ENCODE results near the gene PLAC9. TPM values are rescaled to one million over a fixed set of nuclear protein-coding genes. Genes with fewer than 3 reads are reported as not detected.

Gene PLAC9
- total and polyA plus RNA-seq, 8 donors, result 0.63 to 14.6 (median 3.0) TPM

DNA sequence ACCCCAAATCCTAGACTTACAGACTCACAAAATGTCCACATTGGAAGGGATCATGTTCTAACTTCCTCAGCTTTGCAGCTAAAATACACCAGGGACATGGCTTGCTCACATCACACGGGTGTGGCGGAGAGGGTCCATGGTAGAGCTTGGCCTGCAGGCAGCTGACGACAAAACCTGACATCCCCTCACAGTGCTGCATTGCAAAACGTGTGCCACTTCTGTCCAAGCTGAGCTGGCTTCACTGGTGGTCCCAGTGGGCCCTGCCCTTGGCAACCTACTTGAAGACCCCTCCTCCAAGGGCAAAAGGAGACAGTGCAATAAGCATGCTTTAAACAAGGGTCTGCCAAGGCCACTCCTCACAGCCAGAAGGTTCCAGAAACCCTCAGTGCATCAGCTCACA lies 50.9 kb downstream of the PLAC9 start:
- no peaks in the 10 kb centered on the region for H3K27me3 ChIP-seq
- TF ChIP-seq CTCF (IDR thresholded peaks at IDR 0.05), result no peak
- H3K27ac ChIP-seq, result no peak overlapping the region
- FAIRE-seq (no peak), ATAC-seq (no peak), DNase-seq (no peak)
- 77 to 86% methylated on average over 4 of the region's 4 CpGs for WGBS, 2 donors
- no peaks in the 10 kb centered on the region for H3K36me3 ChIP-seq
- H3K9me3 ChIP-seq, result no peaks in the 10 kb centered on the region
- peaks cover 0 to 28% (median 11%) of the 10 kb centered on the region in 3 donors for H3K4me1 ChIP-seq
- no peak overlapping the region for H3K4me3 ChIP-seq
- intact Hi-C loops (cut with DNase I), result no loop called here

DNA sequence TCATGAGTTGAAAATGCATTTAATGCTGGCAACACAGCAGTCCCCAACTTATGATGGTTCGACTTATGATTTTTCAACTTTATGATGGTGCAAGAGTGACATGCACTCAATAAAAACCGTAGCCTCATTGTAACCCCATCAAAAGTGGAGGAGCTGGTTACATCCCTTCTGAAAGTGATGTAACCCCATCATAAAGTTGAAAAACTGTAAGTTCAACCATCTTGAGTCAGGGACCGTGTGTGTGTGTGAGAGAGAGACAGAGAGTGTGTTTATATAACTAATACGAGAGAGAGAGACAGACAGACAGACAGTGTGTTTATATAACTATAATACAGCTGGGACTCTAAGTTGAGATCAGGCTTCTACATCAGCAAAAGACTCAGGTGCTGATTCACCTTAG lies 51.8 kb downstream of the PLAC9 start:
- Histone ChIP-seq H3K9me3 (no peaks in the 10 kb centered on the region), H3K27ac (no peak overlapping the region), H3K27me3 (no peaks in the 10 kb centered on the region), H3K4me1 (peaks cover 0 to 34% (median 11%) of the 10 kb centered on the region in 3 donors), H3K4me3 (no peak overlapping the region), H3K36me3 (no peaks in the 10 kb centered on the region)
- WGBS, 2 donors, result 55 to 58% methylated on average over 4 of the region's 4 CpGs
- intact Hi-C loops (cut with DNase I), result no loop called here
- TF ChIP-seq CTCF (IDR thresholded peaks at IDR 0.05), result no peak
- DNase-seq (no peak), ATAC-seq (no peak), FAIRE-seq (no peak)

DNA sequence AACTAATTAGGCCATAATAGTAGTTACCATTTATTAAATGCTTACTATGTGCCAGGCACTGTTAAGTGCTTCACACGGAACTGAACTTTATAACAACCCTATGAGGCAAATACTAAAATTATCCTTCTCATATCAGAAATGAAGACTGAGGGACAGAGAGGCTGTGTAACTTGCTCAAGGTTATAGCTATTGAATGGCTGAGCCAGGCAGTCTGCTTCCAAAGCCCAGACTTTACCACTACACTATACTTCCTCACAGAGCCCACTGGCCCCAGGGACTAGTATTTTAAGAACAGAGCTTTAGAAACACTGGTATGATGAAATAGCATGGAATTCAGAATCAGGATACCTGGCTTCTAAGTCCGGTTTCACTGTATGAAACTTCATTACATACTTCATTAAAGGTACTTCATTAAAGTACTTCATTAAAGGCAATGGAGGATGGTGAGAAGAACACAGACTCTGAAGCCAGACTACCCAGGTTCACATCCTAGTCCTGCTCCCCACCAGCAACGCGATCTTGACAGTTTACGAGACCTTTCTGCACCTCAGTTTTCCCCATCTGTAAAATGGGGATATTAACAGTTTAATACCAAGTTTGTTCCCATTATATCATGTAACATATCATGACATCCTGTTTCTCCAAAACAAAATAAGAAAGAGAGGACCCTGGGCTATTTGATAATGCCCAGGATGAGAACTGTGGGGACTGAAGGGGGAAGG lies 53.2 kb downstream of the PLAC9 start:
- Histone ChIP-seq H3K36me3 (no peaks in the 10 kb centered on the region), H3K9me3 (no peaks in the 10 kb centered on the region), H3K27ac (no peak overlapping the region), H3K27me3 (no peaks in the 10 kb centered on the region), H3K4me1 (peaks cover under 1 to 38% (median 12%) of the 10 kb centered on the region in 3 donors), H3K4me3 (no peak overlapping the region)
- FAIRE-seq (no peak), ATAC-seq (peak; percentile 24 to 39 (median 34)), DNase-seq (no peak)
- 64 to 65% methylated on average over 5 of the region's 5 CpGs for WGBS, 2 donors
- intact Hi-C loops (cut with DNase I), result no loop called here
- TF ChIP-seq CTCF (IDR thresholded peaks at IDR 0.05), result no peak

DNA sequence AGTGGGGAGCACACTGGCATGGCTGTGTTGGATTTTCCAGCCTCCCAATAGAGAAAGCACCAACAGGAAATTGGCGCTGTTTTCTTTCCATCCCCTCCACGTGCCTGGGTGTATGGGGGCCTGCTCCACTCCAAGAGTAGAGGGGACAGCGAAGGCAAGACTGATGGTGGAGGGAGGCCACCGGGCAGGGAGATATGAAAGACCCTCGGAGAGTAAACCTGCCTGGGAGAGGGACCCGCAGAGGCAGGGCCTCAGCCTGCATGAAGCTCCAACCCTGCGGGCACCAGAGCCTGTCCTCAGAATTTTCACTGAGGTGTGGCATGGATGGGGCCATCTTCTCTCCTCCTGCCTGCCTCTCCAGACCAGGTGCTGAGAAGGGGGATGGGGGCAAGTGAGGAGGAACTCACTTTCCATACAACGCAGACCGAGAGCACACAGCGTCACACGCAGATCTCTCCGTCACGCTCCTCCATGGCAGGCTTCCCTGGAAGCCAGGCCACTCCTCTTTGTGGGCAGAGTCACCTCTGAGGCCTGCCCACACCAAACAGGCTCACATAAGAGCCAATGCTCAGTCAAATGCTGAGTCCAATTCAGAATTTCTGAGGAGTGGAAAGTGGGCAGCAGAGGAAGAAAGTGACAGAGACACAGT lies 54.0 kb downstream of the PLAC9 start:
- ATAC-seq, result peak; percentile 32 to 71 (median 59)
- no peaks in the 10 kb centered on the region for H3K36me3 ChIP-seq
- no peak overlapping the region for H3K4me3 ChIP-seq
- DNase-seq, result peak in 2 of 6 donors; percentile 35 to 49
- peaks cover 7 to 43% (median 17%) of the 10 kb centered on the region in 3 donors for H3K4me1 ChIP-seq
- no peak for TF ChIP-seq CTCF (IDR thresholded peaks at IDR 0.05)
- no peaks in the 10 kb centered on the region for H3K9me3 ChIP-seq
- H3K27me3 ChIP-seq, result no peaks in the 10 kb centered on the region
- intact Hi-C loops (cut with DNase I), result no loop called here
- WGBS, 2 donors, result 50 to 57% methylated on average over 13 of the region's 13 CpGs
- FAIRE-seq, result no peak
- H3K27ac ChIP-seq, result peak overlapping the region in 2 of 4 donors; percentile 4 to 30

GRCh38 chr10:80187060-80187459 lies 54.5 kb downstream of the PLAC9 start:
- no peak for TF ChIP-seq CTCF (IDR thresholded peaks at IDR 0.05)
- FAIRE-seq, result no peak
- Histone ChIP-seq H3K9me3 (no peaks in the 10 kb centered on the region), H3K4me3 (no peak overlapping the region), H3K27ac (peak overlapping the region in 2 of 4 donors; percentile 4 to 30), H3K36me3 (no peaks in the 10 kb centered on the region), H3K4me1 (peaks cover 7 to 46% (median 17%) of the 10 kb centered on the region in 3 donors), H3K27me3 (no peaks in the 10 kb centered on the region)
- ATAC-seq, result no peak
- DNase-seq, result no peak
- intact Hi-C loops (cut with DNase I), result no loop called here
- WGBS, 2 donors, result 93 to 95% methylated on average over 2 of the region's 2 CpGs
